Heart left ventricle (tissue), 16 donors: ENCODE measurements around the gene WNK3. TPM values are rescaled to one million over a fixed set of nuclear protein-coding genes. Genes with fewer than 3 reads are reported as not detected.
A peak's percentile ranks its signal among the peaks of the same experiment; 100 is the strongest.

ENCODE experiments used
- ATAC-seq, 4 donors: fragments of 200-7000 bp; cut with Tn5 transposase; one replicate each; pipeline ENCODE4 v1.9.1; 2020 to 2022; ENCODE audit warnings: moderate library complexity in 4 of 4, mild to moderate bottlenecking in 3 of 4, moderate number of reproducible peaks in 1 of 4
- DNase-seq, 5 donors: peaks; one replicate each; pipeline ENCODE4 v3.0.0-alpha.2; 2020
- H3K27ac ChIP-seq, 12 donors: fragments of 200-600 bp; sonication (generic) in 4 of 12; one replicate each; pipeline versions ENCODE4 v1.5.0 to v1.8.0; 2016 to 2022; ENCODE audit warnings: mild to moderate bottlenecking in 2 of 12
- H3K27me3 ChIP-seq, 9 donors: fragments of 200-600 bp; sonication (generic) in 2 of 9; one replicate each; pipeline versions ENCODE4 v1.5.1 to v1.8.0; 2016 to 2022; ENCODE audit warnings: mild to moderate bottlenecking in 3 of 9
- H3K36me3 ChIP-seq, 9 donors: fragments of 200-600 bp; sonication (generic) in 2 of 9; one replicate each; pipeline versions ENCODE4 v1.5.0 to v1.8.0; 2018 to 2022; ENCODE audit warnings: mild to moderate bottlenecking in 2 of 9
- H3K4me1 ChIP-seq, 12 donors: fragments of 200-600 bp; sonication (generic) in 4 of 12; one replicate each; pipeline versions ENCODE4 v1.5.0 to v1.8.0; 2016 to 2022; ENCODE audit warnings: mild to moderate bottlenecking in 3 of 12
- H3K4me3 ChIP-seq, 12 donors: fragments of 200-600 bp; sonication (generic) in 4 of 12; one replicate each; pipeline versions ENCODE4 v1.5.0 to v1.8.0; 2017 to 2022; ENCODE audit warnings: mild to moderate bottlenecking in 9 of 12, moderate library complexity in 4 of 12
- H3K9me3 ChIP-seq, 12 donors: fragments of 200-600 bp; sonication (generic) in 4 of 12; one replicate each; pipeline versions ENCODE4 v1.5.0 to v1.8.0; 2016 to 2022; ENCODE audit warnings: mild to moderate bottlenecking in 1 of 12
- CTCF ChIP-seq, 12 donors: fragments of 200-600 bp; sonication (generic) in 4 of 12; IDR thresholded peaks; one replicate each; pipeline versions ENCODE4 v1.5.0 to v1.8.0; 2018 to 2022; ENCODE audit warnings: antibody characterized with exemption in 12 of 12, mild to moderate bottlenecking in 5 of 12
- POLR2A ChIP-seq, 2 donors: fragments of 450-650 bp; IDR thresholded peaks; one replicate each; pipeline ENCODE4 v1.6.1; 2017; ENCODE audit warnings: antibody characterized with exemption in 2 of 2, mild to moderate bottlenecking in 2 of 2, moderate library complexity in 2 of 2
- WGBS, 4 donors: extraction: QIAGEN DNeasy Blood & Tissue Kit in 2 of 4; methylation state at CpG; one replicate each; pipeline versions ENCODE4 v1.1.5 to v1.1.7; 2013 to 2018; 5-methylcytosine and 5-hydroxymethylcytosine counted together
- intact Hi-C, 10 donors: fragments of 100-400 bp; cut with DNase I; formaldehyde crosslinking; loops; one replicate each; pipeline versions ENCODE4 v1.11.1 to v1.14.2; 2022
- polyA plus RNA-seq, 2 donors: library from polyadenylated mRNA; stranded (reverse); fragments of 200-250 nt; gene quantifications; one replicate each; pipeline ENCODE4 v1.2.3, GENCODE V29; 2013
- total RNA-seq, 9 donors: library from RNA; depleted of rRNA in 2 of 9; stranded (reverse); fragments of >200 nt in 2 of 9; fragmentation: NEBNext Ultra II Directional in 3 of 9; extraction: Animal tissue kit (Norgen Biotek cat#: 25700) in 3 of 9; gene quantifications; one replicate each; pipeline versions ENCODE4 v1.1.0 to v1.2.4, GENCODE V29; 2016 to 2023
- donor health status: ischemic (EF 13 %, LVEDD 7.1; RV severe dilation, severe dysfunction).
- donor health status: healthy with polysubstance abuse.
- donor health status: DM: no; HTN: yes; CAD: no.
- donor health status: DM: no; HTN: no; CAD: no.
- donor health status: ischemic (EF 25% LVEDD 6.9; RV normal size, moderate dysfunction).
- donor health status: ischemic (EF 25% LVEDD 5.7; RV mildly dilated, moderate dysfunction).
- donor health status: healthy.
- donor health status: DM: yes; HTN: yes; CAD: no.
- donor health status: ischemic (EF 35%, LVEDD 5.7; RV mildly dilated, moderate dysfunction).
- donor health status: nonischemic (EF 11% LVEDD 7.7; RV severe dilation, severe dysfunction).
- donor health status: DM: yes; HTN: yes; CAD: no.
- donor health status: PGD.
- donor health status: ischemic (EF 29% LVEDD 5.4; RV normal size, mild dysfunction).
- donor health status: nonischemic (EF 23%, LVEDD 6.1; RV moderate dilation, normal function).

WNK3 gene
- total and polyA plus RNA-seq, 11 donors = 0.19 to 2.1 (median 0.67) TPM

- no peak overlapping the region for H3K4me3 ChIP-seq
- TF ChIP-seq POLR2A (IDR thresholded peaks at IDR 0.05) = no peak
- TF ChIP-seq CTCF (IDR thresholded peaks at IDR 0.05) = no peak
- peak overlapping the region in 1 of 12 donors; percentile 17 for H3K27ac ChIP-seq
- H3K36me3 ChIP-seq = peaks cover 0 to 7% (median 0%) of the 10 kb centered on the region in 9 donors
- no peak for DNase-seq
- H3K4me1 ChIP-seq = peaks cover 0 to 40% (median 16%) of the 10 kb centered on the region in 12 donors
- WGBS, 4 donors = 52 to 77% (median 64%) methylated on average over 5 of the region's 5 CpGs
- no peak for ATAC-seq
- H3K27me3 ChIP-seq = no peaks in the 10 kb centered on the region
- intact Hi-C loops = no loop called here
- H3K9me3 ChIP-seq = no peaks in the 10 kb centered on the region
Observed at GRCh38 chrX:54178100-54178940, 179.5 kb downstream of the WNK3 start.

GRCh38 chrX:54177306-54177705 is 180.5 kb downstream of the WNK3 start:
- peaks cover 0 to 40% (median 16%) of the 10 kb centered on the region in 12 donors for H3K4me1 ChIP-seq
- intact Hi-C loops = no loop called here
- H3K9me3 ChIP-seq = no peaks in the 10 kb centered on the region
- H3K4me3 ChIP-seq = no peak overlapping the region
- no peak for DNase-seq
- TF ChIP-seq CTCF (IDR thresholded peaks at IDR 0.05) (no peak), POLR2A (IDR thresholded peaks at IDR 0.05) (no peak)
- H3K27me3 ChIP-seq = no peaks in the 10 kb centered on the region
- no peak for ATAC-seq
- H3K36me3 ChIP-seq = peaks cover 0 to 7% (median 0%) of the 10 kb centered on the region in 9 donors
- peak overlapping the region in 1 of 12 donors; percentile 17 for H3K27ac ChIP-seq
- 66 to 86% (median 75%) methylated on average over 3 of the region's 3 CpGs for WGBS, 4 donors

GRCh38 chrX:54173791-54174190 is 184.1 kb downstream of the WNK3 start:
- Histone ChIP-seq H3K36me3 (peaks cover 0 to 7% (median 0%) of the 10 kb centered on the region in 9 donors), H3K27me3 (peaks cover 0 to 4% (median 0%) of the 10 kb centered on the region in 9 donors), H3K9me3 (no peaks in the 10 kb centered on the region), H3K4me1 (peaks cover 0 to 15% (median 1%) of the 10 kb centered on the region in 12 donors), H3K27ac (no peak overlapping the region), H3K4me3 (no peak overlapping the region)
- intact Hi-C loops = no loop called here
- ATAC-seq (no peak), DNase-seq (no peak)
- TF ChIP-seq POLR2A (IDR thresholded peaks at IDR 0.05) (no peak), CTCF (IDR thresholded peaks at IDR 0.05) (no peak)
- WGBS, 4 donors = 70 to 94% (median 81%) methylated on average over 3 of the region's 3 CpGs

- H3K9me3 ChIP-seq = no peaks in the 10 kb centered on the region
- no peak overlapping the region for H3K4me3 ChIP-seq
- no peak for ATAC-seq
- DNase-seq = no peak
- H3K4me1 ChIP-seq = peaks cover 0 to 1% (median 0%) of the 10 kb centered on the region in 12 donors
- intact Hi-C loops = no loop called here
- whole genome bisulfite sequencing, 4 donors = 71 to 94% (median 86%) methylated on average over 3 of the region's 3 CpGs
- H3K27me3 ChIP-seq = peaks cover 0 to 4% (median 0%) of the 10 kb centered on the region in 9 donors
- no peak for TF ChIP-seq CTCF (IDR thresholded peaks at IDR 0.05)
- TF ChIP-seq POLR2A (IDR thresholded peaks at IDR 0.05) = no peak
- no peak overlapping the region for H3K27ac ChIP-seq
- peaks cover 0 to 7% (median 0%) of the 10 kb centered on the region in 9 donors for H3K36me3 ChIP-seq
Observed at GRCh38 chrX:54172455-54172854, 185.4 kb downstream of the WNK3 start.
